GM12891 (cell line): ENCODE measurements around the gene COL5A1.

ENCODE experiments used
- PAX5 ChIP-seq: IDR thresholded peaks from 2 replicates; pipeline ENCODE4 v1.6.1; 2011; ENCODE audit warnings: low read length, moderate library complexity, mild to moderate bottlenecking; ENCODE audit not compliant: insufficient read depth, severe bottlenecking
- POLR2A ChIP-seq: IDR thresholded peaks from 2 replicates; pipeline ENCODE4 v1.6.1; 2011; ENCODE audit warnings: low read depth, low read length, control low read depth
- POLR2AphosphoS5 ChIP-seq: IDR thresholded peaks from 2 replicates; pipeline ENCODE4 v1.6.1; 2011; ENCODE audit warnings: low read depth, low read length, control low read depth
- TAF1 ChIP-seq: IDR thresholded peaks from 2 replicates; pipeline ENCODE4 v1.6.1; 2011; ENCODE audit warnings: low read depth, low read length, control low read depth

DNA sequence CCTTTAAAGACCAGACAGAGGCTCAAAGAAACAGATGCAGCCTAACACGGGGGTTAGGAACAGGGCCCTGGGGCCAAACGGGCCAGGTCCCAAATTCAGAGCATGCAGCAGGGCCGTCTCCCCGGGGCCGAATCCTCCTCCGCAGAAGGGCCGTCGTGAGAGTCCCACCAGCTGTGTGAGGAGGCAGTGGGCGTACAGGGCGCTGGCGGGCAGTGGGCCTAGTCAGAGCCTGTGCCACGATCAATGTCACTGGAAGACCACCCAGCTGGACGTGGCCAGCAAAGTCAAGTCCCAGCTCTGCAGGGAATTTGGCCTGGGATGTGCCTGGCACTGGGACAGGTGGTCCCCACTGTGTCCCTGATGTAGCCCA is 223.2 kb downstream of the COL5A1 start:
- TF ChIP-seq POLR2AphosphoS5, result no peak
- no peak for TF ChIP-seq POLR2A
- TF ChIP-seq TAF1, result no peak
- no peak for TF ChIP-seq PAX5
